GM06990 (cell line): ENCODE measurements around the gene CXXC4.

Experiments
- DNase-seq: peaks from one replicate; pipeline ENCODE4 v3.0.0-alpha.2; 2011; ENCODE audit not compliant: insufficient read length; ENCODE audit errors: extremely low read depth
- H3K27me3 ChIP-seq: replicated peaks from 2 replicates; pipeline ENCODE4 v1.6.0; 2011; ENCODE audit warnings: low read length; ENCODE audit not compliant: control insufficient read depth, insufficient read depth
- H3K36me3 ChIP-seq: 2 replicates; pipeline ENCODE4 v1.5.1; 2011; ENCODE audit warnings: low read length; ENCODE audit not compliant: control insufficient read depth, insufficient read depth
- H3K4me3 ChIP-seq: replicated peaks from 2 replicates; pipeline ENCODE4 v1.5.1; 2011; ENCODE audit warnings: low read depth, mild to moderate bottlenecking, control low read depth, low read length
- TF ChIP-seq, protein P1 (sequence below): IDR thresholded peaks from 2 replicates; pipeline ENCODE4 v1.5.1; 2011; ENCODE audit warnings: low read length, control low read depth, mild to moderate bottlenecking, inconsistent platforms; ENCODE audit not compliant: insufficient read depth, poor library complexity, severe bottlenecking

CXXC4 gene

DNA sequence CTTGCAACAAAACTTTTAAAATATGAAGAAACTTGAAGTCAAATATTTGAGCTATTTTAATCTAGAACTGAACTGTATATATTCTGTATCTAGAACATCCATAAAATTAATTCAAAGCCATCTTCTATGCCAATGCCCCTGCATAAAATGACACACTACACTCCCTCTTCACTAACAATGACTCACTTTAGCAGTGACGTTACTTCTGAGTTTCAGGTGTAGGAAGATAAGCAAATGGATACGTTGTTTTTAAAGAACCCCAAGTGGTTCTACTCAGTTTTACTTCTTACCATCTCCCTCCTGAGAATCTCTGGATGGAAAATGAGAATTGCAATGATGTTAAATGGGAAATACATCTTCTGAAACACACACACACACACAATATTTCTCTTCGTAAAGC is 45.2 kb downstream of the CXXC4 start:
- no peaks in the 10 kb centered on the region for H3K27me3 ChIP-seq
- H3K36me3 ChIP-seq: no peaks in the 10 kb centered on the region
- no peak for DNase-seq
- TF ChIP-seq, protein P1, sequence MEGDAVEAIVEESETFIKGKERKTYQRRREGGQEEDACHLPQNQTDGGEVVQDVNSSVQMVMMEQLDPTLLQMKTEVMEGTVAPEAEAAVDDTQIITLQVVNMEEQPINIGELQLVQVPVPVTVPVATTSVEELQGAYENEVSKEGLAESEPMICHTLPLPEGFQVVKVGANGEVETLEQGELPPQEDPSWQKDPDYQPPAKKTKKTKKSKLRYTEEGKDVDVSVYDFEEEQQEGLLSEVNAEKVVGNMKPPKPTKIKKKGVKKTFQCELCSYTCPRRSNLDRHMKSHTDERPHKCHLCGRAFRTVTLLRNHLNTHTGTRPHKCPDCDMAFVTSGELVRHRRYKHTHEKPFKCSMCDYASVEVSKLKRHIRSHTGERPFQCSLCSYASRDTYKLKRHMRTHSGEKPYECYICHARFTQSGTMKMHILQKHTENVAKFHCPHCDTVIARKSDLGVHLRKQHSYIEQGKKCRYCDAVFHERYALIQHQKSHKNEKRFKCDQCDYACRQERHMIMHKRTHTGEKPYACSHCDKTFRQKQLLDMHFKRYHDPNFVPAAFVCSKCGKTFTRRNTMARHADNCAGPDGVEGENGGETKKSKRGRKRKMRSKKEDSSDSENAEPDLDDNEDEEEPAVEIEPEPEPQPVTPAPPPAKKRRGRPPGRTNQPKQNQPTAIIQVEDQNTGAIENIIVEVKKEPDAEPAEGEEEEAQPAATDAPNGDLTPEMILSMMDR: no peak
- H3K4me3 ChIP-seq: no peak overlapping the region

DNA sequence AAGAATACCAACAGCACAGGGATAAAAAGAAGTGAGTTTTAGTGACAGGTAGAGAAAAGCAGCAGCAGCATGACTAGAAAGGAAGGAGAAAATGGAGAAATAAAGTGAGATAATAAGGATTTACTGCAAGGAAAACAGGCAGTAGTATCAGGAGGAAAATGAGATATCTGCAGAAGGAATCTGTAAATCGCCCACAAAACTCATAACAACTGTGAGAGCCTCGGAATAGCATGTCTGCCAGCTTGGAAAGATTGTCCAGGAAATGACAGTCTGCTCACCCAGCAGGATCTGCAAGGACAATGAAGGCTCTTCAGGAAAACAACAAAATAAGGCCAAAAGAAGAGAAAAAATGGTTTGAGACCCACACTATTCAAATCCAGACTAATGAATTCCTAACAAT is 47.4 kb downstream of the CXXC4 start:
- no peaks in the 10 kb centered on the region for H3K27me3 ChIP-seq
- H3K4me3 ChIP-seq: no peak overlapping the region
- TF ChIP-seq, protein P1: no peak
- DNase-seq: no peak
- H3K36me3 ChIP-seq: no peaks in the 10 kb centered on the region

DNA sequence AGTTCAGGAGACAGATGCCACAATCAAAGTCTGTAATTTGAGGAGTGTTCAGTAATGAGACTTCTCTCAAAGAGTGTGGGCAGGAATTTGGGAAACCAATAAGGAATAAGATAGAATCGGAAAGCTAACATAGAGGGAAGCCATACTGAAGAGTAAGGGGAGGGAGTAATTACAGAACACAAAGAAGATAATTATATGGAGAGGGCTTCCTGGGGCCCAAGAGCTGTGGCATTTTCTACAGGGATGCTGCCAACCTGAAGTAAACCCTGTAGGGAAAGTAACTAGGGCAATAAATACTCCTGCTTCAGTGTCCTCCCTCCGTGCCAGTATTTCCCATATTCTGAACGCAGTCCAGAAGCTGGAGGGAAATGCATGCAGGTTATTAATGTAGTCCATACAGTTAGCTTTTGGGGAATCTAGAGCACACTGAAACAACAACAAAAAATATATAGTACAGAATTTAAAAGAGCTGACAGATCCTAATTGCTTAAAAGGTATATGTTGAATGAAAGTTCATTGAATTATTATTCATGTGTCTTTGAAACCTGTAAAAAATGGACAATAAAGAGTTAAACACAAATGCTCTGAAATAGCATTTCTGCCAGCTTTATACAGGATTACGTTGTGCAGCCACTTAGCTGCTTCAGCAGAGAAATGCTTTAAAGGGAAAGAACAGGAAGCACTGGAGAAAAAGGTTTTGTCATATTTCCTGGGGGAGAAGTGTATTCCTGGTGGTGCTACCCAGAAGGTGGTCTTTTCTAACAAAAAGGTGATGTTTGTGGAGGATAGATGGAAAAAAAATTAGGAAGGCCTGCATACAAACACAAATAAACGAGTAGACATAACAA is 48.0 kb downstream of the CXXC4 start:
- TF ChIP-seq, protein P1: no peak
- Histone ChIP-seq H3K4me3 (no peak overlapping the region), H3K36me3 (no peaks in the 10 kb centered on the region), H3K27me3 (no peaks in the 10 kb centered on the region)
- DNase-seq: no peak

DNA sequence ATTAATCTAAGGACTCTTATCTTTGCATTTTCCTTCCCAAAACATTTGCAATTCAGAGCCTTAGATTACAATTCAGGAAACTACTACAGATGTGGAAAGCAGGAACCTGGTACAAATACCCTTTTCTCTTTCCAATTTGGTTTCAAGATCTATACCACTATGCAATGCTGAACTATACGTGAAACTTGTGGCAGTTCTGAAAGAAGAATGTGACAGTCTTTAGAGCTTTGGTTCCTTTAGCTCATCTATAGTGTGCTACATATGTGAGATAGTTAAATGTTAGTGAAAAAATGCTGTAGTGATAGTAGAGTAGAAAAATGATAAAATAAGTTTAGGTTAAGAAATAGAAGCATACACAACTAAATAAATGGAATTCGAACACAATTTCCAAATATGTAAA is 50.0 kb downstream of the CXXC4 start:
- TF ChIP-seq, protein P1: no peak

DNA sequence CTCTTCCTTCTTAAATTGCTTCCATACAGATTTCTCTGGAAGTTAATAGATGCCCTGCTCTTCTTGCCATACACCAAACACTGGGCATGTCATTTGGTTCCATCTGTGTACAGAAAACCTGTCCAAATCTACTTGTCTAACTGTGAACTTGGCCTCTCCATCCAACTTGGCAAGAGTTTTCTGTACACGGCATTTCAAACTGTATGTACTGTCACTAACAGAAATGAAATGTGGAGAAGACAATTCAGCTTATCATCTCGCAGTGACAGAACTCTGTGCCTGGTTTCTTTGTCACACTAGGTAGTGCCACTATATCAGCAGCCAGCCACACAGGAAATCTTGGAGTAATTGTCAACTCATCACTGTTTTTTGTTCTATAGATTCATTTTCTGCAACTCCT is 58.2 kb downstream of the CXXC4 start:
- DNase-seq: no peak
- Histone ChIP-seq H3K4me3 (no peak overlapping the region), H3K36me3 (no peaks in the 10 kb centered on the region), H3K27me3 (no peaks in the 10 kb centered on the region)
- TF ChIP-seq, protein P1: no peak

More for the DNA sequence above, 50.0 kb downstream of the CXXC4 start:
- Histone ChIP-seq H3K27me3 (no peaks in the 10 kb centered on the region), H3K36me3 (no peaks in the 10 kb centered on the region), H3K4me3 (no peak overlapping the region)
- DNase-seq: no peak
